Measurements from ENCODE around the gene CLSTN2. TPM values are rescaled to one million over a fixed set of nuclear protein-coding genes. Genes with fewer than 3 reads are reported as not detected.

CLSTN2 gene
- total RNA-seq: not detected

DNA sequence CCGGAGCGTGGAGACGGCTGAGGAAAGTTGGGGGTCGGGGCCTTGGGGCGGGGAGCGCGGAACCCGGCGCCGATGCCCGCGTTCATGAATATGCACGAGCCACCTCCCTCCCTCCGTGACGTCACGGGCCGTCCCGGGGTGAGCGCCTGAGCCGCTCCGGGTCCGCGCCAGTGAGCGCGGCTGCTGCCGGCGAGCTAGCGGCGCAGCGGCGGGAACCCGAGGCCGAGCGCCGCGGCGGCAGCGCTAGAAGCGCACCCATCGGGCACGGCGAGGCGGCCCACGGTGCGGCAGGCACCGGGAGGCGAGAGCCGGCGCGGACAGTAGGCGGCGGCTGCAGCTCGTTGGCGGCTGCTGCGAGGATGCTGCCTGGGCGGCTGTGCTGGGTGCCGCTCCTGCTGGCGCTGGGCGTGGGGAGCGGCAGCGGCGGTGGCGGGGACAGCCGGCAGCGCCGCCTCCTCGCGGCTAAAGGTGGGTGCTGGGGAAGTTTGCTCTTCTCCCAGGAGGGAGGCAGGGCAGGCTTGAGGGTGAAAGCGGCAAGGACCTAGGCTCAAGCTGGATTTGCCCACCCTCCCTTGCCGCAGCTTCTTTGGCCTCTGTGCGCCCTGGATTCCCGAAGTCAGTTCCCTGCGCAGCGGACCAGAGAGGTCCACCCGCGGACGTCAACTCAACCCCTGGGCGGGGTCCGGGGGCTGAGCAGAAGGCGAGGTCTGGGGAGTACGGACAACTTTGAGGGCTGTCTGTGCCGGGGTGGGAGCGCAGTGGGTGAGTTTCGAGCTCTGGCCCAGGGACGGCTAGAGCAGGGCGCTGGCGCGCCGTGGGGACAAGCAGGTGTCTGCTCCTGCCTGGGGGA is at the start of gene CLSTN2:
Gene CLSTN2 (plus strand): TSS at position 170 of the 850 bp plus-strand sequence.
- DNase-seq: no peak

GRCh38 chr3:139887431-139887830 is 47.6 kb upstream of the CLSTN2 start:
- DNase-seq: no peak

DNA sequence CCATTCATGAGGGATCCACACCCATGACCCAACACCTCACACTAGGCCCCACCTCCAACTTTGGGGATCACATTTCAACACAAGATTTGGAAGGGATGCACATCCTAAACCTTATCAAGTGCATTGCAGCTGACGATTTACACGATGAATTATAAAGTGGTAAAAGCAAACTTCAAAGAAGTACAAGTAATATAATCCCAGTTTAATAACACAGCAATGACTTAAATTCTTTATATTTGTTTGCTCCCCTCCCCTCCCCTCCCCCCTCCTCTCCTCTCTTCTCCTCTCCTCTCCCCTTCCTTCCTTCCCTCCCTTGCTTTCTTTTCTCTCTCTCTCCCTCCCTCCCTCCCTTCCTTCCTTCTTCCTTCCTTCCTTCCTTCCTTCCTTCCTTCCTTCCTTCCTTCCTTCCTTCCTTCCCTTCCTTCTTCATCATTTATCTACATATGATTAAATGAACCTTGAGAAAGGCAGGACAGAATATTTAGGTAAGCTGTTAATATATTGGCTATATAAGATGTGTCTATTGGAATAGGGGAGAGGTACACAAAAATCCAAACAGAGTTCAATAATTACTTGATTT is 46.3 kb upstream of the CLSTN2 start:
- DNase-seq: no peak

DNA sequence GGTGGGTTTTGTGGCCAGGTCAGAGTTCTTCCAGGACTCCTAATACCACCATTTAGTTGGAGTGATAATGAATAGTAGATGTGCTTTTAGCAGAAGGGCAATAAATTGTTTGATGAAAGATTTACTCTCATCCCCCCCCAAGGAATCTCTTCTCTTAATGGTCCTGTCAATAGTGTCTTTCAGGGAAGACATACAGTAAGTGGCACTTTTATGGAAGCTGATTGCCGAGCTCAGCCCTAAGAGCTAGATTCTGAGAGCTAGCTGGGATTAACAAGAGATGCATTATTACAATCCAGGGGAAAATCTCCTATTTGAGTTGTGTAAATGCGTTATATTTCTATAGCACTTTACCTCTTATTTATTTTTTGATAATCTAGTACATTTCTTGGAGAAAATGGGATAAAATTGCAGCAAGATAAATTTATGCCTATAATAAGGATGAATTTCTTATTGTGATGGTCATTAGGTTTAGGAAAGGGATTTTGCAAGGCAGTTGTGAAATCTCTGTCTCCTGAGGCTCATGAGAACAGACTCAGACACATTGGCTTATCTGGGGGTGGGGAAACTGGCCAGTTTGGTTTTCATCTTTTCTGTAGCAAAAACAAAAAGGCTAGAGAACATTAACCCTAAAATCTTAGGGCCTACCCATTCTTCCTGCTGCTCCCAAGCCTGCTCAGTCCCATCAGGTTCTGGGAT is 41.6 kb upstream of the CLSTN2 start:
- no peak for DNase-seq

DNA sequence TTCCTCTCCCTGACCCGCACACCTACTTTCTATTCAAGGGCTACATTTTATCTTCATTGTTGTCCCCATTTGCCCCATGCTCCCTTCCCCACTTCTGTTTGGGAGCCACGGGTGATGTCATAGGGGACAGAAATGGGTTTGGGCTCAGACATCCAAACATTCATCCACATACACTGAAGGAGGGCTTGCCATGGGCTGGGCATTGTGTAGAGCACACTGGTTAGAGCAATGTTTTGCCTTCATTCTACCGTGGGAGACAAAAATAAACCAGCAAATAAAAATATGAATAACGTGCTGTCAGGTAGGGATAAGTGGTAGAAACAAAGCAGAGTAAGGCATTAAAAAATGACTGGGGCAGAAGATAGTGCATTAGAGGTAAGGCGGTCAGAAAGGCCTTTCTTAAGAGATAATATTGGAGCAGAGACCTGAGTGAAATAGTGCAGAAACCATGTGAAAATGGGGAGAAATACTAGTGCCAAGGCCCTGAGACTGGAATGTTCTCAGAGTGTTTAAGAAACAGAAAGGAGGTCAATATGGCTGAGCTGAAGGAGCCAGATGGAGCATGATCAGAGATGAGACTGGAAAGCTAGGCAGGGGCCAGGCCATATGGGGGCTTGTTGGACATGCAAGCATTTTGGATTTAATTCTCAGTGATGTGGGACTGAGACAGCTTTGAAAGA is 40.9 kb upstream of the CLSTN2 start:
- DNase-seq: no peak

- no peak for DNase-seq
Measured at GRCh38 chr3:139894643-139894989, 40.4 kb upstream of the CLSTN2 start.

- no peak for DNase-seq
Measured at GRCh38 chr3:139897759-139898158, 37.2 kb upstream of the CLSTN2 start.

GRCh38 chr3:139906418-139906817 is 28.6 kb upstream of the CLSTN2 start:
- DNase-seq: no peak

DNA sequence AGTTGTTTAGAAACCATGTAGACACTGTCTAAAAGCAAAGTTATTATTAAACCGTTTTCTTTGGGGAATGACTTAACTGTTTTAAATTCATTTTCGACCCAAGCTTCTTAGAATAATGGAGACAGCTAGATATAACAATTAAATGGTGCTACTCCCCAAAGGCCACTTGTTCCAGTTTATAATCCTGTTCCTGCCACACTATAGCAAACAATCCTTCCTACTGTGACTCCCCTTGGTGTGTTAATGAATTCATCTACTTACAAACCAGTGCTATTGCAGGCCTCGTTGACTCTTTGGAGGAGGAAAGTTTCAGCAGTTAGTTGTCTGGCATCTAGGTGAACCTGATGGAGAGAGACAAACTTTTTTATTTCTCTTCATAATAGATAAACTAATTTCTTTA is 25.2 kb upstream of the CLSTN2 start:
- DNase-seq: no peak

DNA sequence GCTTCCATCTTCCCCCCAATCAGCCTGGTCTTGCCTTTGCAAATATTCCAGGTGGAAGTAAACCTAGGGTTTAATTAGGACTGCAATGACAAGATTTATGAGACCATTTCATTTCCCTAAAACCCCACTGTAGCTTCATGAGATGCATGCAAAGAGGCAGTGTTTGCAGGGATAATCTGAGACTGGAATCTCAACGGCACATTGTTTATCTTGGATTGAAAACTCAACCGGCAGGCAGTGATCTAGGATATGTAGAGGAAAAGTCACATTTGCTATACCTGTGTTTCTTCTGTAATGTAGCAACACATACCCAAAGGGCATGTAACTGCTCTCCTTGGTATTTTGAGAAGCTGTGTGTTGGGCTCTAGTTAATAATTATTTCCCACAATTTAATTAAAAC is 18.7 kb upstream of the CLSTN2 start:
- no peak for DNase-seq

GRCh38 chr3:139917226-139917785 is 17.7 kb upstream of the CLSTN2 start:
- DNase-seq: no peak

DNA sequence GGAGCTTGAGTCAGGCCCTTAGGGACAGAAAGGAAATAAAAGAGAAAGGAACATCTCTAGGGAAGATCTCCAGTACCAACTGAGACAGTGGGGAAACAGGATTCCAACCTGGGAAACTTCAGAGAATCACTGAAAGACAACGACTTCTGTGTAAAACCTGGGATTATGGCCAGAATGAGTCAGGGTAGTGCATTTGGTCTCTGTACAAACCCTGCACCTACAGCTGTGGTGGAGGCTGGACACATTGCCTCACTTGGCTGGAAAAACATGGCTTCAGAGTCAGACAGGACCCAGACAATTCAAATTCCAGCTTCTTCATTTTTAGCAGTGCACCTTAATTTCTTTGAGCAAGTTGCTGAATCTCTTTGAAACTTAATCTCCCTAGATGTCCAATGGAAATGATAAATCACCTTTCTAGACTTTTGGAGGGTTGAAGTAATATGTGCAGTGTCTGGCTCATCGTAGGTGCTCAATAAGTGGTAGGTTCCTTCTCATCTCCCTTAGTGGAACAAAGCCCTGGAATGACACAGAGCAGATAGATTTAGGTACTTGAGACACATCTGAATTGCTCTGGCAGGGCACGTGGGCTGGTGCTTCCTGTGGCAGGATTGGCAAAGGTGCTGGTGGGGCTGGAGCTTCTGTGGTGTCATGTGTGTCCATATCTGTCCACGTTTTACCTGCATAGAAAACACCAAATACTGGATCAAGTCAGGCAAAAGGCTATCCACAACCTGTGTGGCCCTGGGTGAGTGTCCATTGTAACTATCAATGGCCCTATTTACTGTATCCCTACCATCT is 6.1 kb upstream of the CLSTN2 start:
- DNase-seq: no peak

DNA sequence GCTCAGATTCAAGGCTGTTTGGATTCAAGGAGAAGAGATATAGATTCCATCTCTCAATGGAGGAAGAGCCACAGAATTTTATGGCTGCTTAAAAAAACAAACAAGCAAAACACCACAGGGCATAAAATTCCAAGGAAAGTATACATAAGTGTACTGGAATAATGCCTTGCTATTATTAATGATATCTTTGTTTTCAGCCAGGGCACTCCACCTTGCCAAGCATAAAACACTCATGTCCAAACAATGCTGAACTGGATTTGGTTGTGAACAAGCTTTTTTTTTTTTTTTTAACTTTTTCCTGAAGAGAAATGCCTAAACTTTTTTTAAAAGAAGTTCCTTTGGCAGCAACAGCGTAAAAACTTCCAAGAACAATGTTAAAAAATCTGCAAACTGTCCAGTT is 4.8 kb upstream of the CLSTN2 start:
- DNase-seq: no peak

GRCh38 chr3:139933766-139934165 is 1.2 kb upstream of the CLSTN2 start:
- no peak for DNase-seq

GRCh38 chr3:139934613-139935015 is 371 bp upstream of the CLSTN2 start:
- no peak for DNase-seq

GRCh38 chr3:139935866-139936817 is 1.2 kb downstream of the CLSTN2 start:
- no peak for DNase-seq

DNA sequence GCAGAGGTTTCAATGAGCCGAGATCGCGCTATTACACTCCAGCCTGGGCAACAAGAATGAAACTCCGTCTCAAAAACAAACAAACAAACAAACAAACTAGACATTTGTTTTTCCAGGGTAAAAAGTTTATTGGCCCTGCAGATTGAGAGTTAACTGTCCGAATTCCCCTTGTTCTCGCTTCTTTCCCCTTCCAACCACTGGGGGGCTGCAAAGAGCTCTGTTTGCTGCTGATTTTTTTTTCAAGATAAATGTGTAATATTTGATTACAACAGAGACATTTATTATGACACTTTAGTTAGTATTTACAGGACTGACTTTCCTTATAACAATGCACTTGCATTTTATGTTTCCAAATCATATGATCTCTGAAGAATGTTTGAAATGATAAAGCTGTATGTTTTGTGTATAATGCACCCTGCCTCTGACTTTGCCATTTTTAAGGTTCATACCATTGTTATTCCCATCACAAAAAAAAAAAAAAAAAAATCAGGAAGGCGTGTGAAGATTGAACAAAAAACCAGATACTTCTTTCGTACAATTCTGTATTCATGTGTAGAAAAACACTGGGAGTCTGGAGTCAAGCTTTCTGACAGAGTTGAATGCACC is 2.8 kb downstream of the CLSTN2 start:
- no peak for DNase-seq

DNA sequence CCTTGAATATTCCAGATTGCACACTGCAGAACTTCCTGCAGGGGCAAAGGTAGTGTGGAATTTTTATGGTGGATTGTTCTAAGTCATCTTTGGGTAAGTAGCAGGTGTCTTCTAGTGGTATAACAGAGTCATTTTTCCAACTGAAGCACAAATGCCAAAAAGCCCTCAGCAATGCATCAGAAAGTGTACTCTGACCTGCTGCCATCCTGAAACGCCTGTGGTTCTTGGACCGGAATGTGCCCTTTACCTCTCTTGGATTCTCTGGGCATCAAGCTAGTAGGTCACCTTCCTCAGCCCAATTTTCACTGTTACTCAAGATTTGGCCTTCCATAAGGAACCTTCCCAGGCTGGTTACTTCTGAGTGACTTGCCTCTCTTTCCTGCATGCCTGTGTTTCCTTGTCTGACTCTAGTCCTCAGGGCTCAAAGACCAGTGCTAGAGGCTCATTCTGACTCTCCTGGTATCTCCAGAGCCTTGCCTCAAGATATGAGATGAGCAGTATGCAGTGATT is 4.8 kb downstream of the CLSTN2 start:
- no peak for DNase-seq

DNA sequence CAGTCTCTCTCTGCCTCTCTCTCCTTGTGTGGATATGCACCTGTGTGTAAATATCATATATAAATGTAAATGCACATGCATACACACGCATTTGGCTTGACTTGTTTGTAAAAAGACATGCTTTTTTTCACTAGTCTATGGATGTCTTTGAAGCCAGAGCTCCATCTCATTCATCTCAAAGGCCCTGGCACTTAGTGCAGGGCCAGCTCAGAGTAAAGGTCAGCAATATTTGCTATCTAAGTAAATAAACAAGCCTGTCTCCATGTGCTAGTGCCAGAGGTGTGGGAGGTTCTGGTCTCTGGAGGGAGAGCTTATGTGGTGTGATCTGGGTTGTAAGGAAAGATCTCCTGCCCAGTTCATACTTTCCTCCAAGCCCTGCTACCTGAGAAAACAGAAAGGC is 5.6 kb downstream of the CLSTN2 start:
- no peak for DNase-seq

DNA sequence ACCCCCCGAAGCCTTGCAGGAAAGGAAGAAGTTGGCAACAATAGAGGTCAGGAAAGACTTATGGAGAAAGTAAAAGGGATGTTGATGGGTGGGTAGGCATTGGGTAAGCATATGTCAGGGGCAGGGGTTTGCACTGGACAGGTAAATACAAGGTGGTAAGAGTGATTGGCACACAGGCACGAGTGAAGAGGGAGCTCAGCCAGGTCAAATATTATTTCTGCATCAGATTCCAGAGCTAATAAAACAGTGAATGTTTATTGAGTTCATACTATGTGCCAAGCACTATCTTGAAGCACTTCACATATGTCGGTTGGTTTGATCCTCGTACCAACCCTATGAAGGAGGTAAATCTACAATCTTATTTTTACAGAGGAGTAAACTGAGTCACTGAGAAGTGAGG is 6.6 kb downstream of the CLSTN2 start:
- DNase-seq: no peak
